Stimulated activated CD4-positive, alpha-beta T cell treated with anti-CD3 and anti-CD28 coated beads, Interleukin-1b, Interleukin-23, amount 100 ng/mL, for 24 hours (primary cell): ENCODE measurements around the gene C22orf31.
A peak's percentile ranks its signal among the peaks of the same experiment; 100 is the strongest.
"Not testable (repeated sequence)": the region's sequence is repeated elsewhere in the genome, so short reads cannot be mapped to it uniquely, and the experiment has no call there.

Source experiments
- DNase-seq, 4 experiments: peaks; one replicate each; pipeline ENCODE4 v3.0.0-alpha.2; 2020; ENCODE audit warnings: low read depth in 4 of 4, low spot score in 1 of 4

Gene C22orf31

DNA sequence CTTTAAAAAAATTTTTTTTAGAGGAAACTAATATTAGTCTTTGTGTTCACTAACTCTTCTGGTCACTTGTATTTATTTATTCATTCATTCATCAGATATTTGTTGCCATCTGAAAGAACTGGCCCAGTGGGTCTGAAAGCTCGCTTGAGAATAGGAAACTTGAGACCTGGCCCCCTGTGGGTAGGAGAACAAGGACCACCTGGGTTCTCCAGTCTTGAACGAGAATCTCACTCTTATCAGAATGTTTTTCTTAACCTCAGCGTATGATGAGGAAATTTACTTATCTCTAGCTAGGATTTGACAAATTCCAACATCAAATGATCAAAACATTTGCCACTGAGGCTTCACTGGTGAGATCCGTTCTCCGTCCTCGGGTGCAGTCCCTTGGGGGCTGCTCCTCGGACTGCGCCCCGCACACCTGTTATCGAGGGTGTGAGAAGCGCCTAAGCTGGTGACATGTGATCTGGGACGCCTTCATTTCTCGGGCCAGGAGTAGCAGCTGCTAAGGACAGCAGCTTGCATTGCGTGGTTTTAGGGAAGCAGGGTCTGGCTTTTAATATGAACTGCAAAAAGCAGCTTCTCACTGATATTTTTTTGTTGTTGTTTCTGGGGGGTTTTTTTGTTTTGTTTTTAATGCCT is 6.3 kb downstream of the C22orf31 start:
- DNase-seq: no peak

- no peak for DNase-seq
Measured at GRCh38 chr22:29054251-29054767, 7.3 kb downstream of the C22orf31 start.

- no peak for DNase-seq
Measured at GRCh38 chr22:29053048-29053702, 8.5 kb downstream of the C22orf31 start.

GRCh38 chr22:29050457-29050856 is 11.2 kb downstream of the C22orf31 start:
- no peak for DNase-seq

- no peak for DNase-seq
Measured at GRCh38 chr22:29049655-29050263, 11.9 kb downstream of the C22orf31 start.

DNA sequence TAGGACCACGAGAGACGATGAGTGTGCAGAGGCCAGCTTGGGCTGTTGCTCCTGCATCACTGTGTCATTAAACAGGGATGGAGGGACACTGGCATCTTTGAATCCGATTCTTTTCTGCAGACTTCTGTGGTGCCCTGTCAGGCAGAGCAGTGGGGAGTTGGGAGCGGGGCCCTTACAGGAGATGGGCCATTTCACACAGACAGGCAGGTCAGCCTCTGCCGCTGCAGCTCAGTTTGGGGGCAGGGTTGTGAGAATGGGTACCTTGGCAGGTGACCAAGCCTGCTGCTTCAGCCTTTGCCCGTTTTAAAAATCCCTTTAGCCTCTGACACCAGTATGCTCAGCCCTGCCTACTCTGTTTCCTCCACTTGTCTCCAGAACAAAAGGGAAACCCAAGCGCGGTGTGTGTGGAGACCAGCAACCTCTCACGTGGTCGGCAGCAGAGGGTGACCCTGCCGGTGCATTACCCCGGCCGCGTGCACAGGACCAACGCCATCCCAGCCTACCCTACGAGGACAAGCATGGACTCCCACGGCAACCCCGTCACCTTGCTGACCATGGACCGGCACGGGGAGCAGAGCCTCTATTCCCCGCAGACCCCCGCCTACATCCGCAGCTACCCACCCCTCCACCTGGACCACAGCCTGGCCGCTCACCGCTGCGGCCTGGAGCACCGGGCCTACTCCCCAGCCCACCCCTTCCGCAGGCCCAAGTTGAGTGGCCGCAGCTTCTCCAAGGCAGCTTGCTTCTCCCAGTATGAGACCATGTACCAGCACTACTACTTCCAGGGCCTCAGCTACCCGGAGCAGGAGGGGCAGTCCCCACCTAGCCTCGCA is 12.6 kb downstream of the C22orf31 start:
- no peak for DNase-seq

DNA sequence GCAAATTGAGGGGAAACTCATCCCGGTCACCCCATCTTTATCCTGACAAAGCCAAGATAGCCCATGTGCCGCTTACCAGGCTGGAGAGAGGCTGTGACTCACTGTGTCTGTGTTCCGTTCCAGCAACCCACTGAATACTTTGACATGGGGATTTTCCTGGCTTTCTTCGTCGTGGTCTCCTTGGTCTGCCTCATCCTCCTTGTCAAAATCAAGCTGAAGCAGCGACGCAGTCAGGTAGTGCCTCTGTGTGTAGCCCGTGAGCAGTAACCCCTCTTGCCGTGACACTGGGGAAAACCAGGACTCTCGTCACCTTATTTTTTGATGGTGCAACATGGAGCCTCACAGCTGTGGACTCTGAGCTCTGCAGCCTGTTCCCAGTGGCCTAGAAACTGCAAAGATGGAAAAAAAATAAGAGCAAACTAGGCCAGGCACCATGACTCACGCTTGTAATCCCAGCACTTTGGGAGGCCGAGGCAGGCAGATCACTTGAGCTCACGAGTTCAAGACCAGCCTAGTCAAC is 16.9 kb downstream of the C22orf31 start:
- DNase-seq: no peak

- no peak for DNase-seq
Measured at GRCh38 chr22:29043906-29044575, 17.6 kb downstream of the C22orf31 start.

GRCh38 chr22:29041408-29041807 is 20.2 kb downstream of the C22orf31 start:
- DNase-seq: no peak

GRCh38 chr22:29040385-29041275 is 21.0 kb downstream of the C22orf31 start:
- peak; percentile 36 to 50 (median 40) for DNase-seq

GRCh38 chr22:29039684-29040083 is 21.9 kb downstream of the C22orf31 start:
- DNase-seq: not testable (repeated sequence)

DNA sequence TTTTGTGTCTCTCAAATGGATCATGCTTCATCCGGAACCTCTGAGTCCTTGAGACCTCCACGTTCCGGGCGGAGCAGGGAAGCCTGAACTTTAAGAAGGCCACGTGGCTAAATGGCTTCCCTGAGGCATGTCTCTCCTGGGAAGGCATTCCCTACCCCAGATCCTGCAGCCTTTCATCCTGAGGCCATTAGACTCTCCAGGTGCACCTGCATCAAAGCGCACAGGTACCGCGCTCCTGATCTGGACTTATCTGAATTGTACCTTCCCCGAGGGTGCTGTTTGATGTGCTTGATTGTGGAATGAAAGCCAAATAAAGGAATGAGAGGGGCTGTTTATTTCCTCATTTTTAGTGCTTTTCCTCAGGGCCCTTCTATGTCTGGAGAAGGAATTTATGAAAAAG is 22.5 kb downstream of the C22orf31 start:
- DNase-seq: no peak

GRCh38 chr22:29037340-29037932 is 24.2 kb downstream of the C22orf31 start:
- DNase-seq: no peak

DNA sequence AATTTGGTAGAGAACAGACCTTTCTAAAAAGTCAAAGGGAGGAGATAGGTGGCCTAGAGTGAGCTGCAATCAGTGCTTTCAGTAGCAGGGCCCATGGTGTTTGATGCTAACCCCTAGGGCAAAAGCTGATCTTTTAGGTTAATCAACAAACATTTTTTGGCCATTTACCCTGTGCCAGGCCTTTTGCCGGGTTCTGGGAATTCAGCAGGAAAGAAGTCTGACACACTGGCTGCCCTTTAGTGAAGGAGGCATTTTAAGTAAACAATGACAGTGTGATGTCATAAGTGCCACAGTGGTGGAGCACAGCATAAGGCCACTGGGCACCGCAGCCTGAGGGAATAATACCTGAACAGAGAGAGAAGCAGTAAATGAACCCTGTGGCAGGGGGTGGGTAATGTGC is 29.0 kb downstream of the C22orf31 start:
- DNase-seq: no peak

GRCh38 chr22:29032014-29032475 is 29.6 kb downstream of the C22orf31 start:
- no peak for DNase-seq

DNA sequence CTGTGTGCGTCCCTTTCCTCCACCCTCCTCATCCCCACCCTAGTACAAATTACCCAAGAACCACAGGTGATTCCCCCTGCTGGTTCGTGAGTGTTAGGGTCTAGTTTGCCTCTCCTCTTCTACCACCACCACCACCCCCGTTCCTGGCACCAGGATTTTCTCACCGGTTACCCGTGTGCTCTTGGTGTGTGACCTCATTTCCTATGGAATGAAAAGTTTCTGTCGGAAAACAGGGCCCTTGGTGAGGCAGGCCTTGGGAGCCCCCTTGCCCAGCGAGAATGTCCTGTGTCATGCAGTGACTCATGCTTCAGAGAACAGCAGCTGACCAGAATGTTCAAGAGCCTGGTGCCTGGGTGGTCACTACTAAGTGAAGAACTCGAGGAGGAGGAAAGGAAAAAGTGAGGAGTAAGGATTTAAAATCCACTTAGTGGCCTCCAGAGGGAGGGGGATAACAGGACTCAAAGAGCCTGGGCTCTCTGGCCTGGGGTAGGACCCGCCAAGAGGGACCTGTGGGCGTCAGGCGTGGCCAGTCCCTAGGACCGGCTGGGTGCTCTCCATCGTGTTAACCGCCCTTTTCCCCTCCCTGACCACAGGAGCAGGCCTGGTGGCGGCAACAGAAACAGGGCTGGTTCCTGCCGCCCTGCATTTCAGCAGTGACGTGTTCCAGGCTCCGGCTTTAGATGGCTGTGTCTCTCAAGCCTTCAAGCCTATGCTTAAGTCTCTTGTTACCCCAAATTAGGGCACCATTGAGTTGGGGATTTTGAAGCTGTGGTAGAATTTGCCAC is 30.2 kb downstream of the C22orf31 start:
- no peak for DNase-seq

GRCh38 chr22:29030618-29031226 is 30.9 kb downstream of the C22orf31 start:
- DNase-seq: no peak
